Measurements from ENCODE around the gene GSK3B.

Gene GSK3B

GRCh38 chr3:120080836-120081235, 13.4 kb downstream of the GSK3B start:
- Histone ChIP-seq H3K4me3 (ENCODE audit: insufficient read depth, low read depth, low read length) (no peak overlapping the region), H3K9me3 (ENCODE audit: control insufficient read depth, low read length) (no peaks in the 10 kb centered on the region), H3K36me3 (ENCODE audit: control insufficient read depth, insufficient read depth, low read length) (no peaks in the 10 kb centered on the region), H3K27ac (ENCODE audit: insufficient read depth, low read depth, low read length, poor library complexity, severe bottlenecking) (no peak overlapping the region), H3K4me1 (ENCODE audit: control insufficient read depth, insufficient read depth, low read length) (no peaks in the 10 kb centered on the region), H3K27me3 (ENCODE audit: control insufficient read depth, insufficient read depth, low read length, poor library complexity, severe bottlenecking) (no peaks in the 10 kb centered on the region)
- 93 to 100% methylated on average over 2 of the region's 2 CpGs for WGBS, 2 experiments

- H3K4me1 ChIP-seq (ENCODE audit: control insufficient read depth, insufficient read depth, low read length): no peaks in the 10 kb centered on the region
- WGBS, 2 experiments: 88 to 98% methylated on average over 2 of the region's 2 CpGs
- no peak overlapping the region for H3K4me3 ChIP-seq (ENCODE audit: insufficient read depth, low read depth, low read length)
- no peaks in the 10 kb centered on the region for H3K27me3 ChIP-seq (ENCODE audit: control insufficient read depth, insufficient read depth, low read length, poor library complexity, severe bottlenecking)
- no peaks in the 10 kb centered on the region for H3K36me3 ChIP-seq (ENCODE audit: control insufficient read depth, insufficient read depth, low read length)
- H3K27ac ChIP-seq (ENCODE audit: insufficient read depth, low read depth, low read length, poor library complexity, severe bottlenecking): no peak overlapping the region
- no peaks in the 10 kb centered on the region for H3K9me3 ChIP-seq (ENCODE audit: control insufficient read depth, low read length)
Observed at GRCh38 chr3:120077731-120078130, 16.5 kb downstream of the GSK3B start.

GRCh38 chr3:120072867-120073525, 21.3 kb downstream of the GSK3B start:
- Histone ChIP-seq H3K27me3 (ENCODE audit: control insufficient read depth, insufficient read depth, low read length, poor library complexity, severe bottlenecking) (no peaks in the 10 kb centered on the region), H3K36me3 (ENCODE audit: control insufficient read depth, insufficient read depth, low read length) (no peaks in the 10 kb centered on the region), H3K9me3 (ENCODE audit: control insufficient read depth, low read length) (no peaks in the 10 kb centered on the region), H3K4me3 (ENCODE audit: insufficient read depth, low read depth, low read length) (no peak overlapping the region), H3K4me1 (ENCODE audit: control insufficient read depth, insufficient read depth, low read length) (no peaks in the 10 kb centered on the region), H3K27ac (ENCODE audit: insufficient read depth, low read depth, low read length, poor library complexity, severe bottlenecking) (no peak overlapping the region)
- 90 to 95% methylated on average over 3 of the region's 3 CpGs for WGBS, 2 experiments

- WGBS, 2 experiments: 69 to 73% methylated on average over 6 of the region's 6 CpGs
Observed at GRCh38 chr3:120071259-120071658, 23.0 kb downstream of the GSK3B start.

GRCh38 chr3:120070263-120070981, 23.8 kb downstream of the GSK3B start:
- Histone ChIP-seq H3K4me3 (ENCODE audit: insufficient read depth, low read depth, low read length) (no peak overlapping the region), H3K4me1 (ENCODE audit: control insufficient read depth, insufficient read depth, low read length) (no peaks in the 10 kb centered on the region), H3K36me3 (ENCODE audit: control insufficient read depth, insufficient read depth, low read length) (no peaks in the 10 kb centered on the region), H3K9me3 (ENCODE audit: control insufficient read depth, low read length) (no peaks in the 10 kb centered on the region), H3K27ac (ENCODE audit: insufficient read depth, low read depth, low read length, poor library complexity, severe bottlenecking) (no peak overlapping the region), H3K27me3 (ENCODE audit: control insufficient read depth, insufficient read depth, low read length, poor library complexity, severe bottlenecking) (no peaks in the 10 kb centered on the region)
- 91 to 93% methylated on average over 3 to 4 of the region's 4 CpGs for WGBS, 2 experiments

More at GRCh38 chr3:120071259-120071658, 23.0 kb downstream of the GSK3B start:
- no peaks in the 10 kb centered on the region for H3K36me3 ChIP-seq (ENCODE audit: control insufficient read depth, insufficient read depth, low read length)
- H3K4me1 ChIP-seq (ENCODE audit: control insufficient read depth, insufficient read depth, low read length): no peaks in the 10 kb centered on the region
- no peak overlapping the region for H3K27ac ChIP-seq (ENCODE audit: insufficient read depth, low read depth, low read length, poor library complexity, severe bottlenecking)
- no peaks in the 10 kb centered on the region for H3K9me3 ChIP-seq (ENCODE audit: control insufficient read depth, low read length)
- no peaks in the 10 kb centered on the region for H3K27me3 ChIP-seq (ENCODE audit: control insufficient read depth, insufficient read depth, low read length, poor library complexity, severe bottlenecking)
- no peak overlapping the region for H3K4me3 ChIP-seq (ENCODE audit: insufficient read depth, low read depth, low read length)

- no peaks in the 10 kb centered on the region for H3K4me1 ChIP-seq (ENCODE audit: control insufficient read depth, insufficient read depth, low read length)
- H3K36me3 ChIP-seq (ENCODE audit: control insufficient read depth, insufficient read depth, low read length): no peaks in the 10 kb centered on the region
- no peaks in the 10 kb centered on the region for H3K9me3 ChIP-seq (ENCODE audit: control insufficient read depth, low read length)
- H3K27me3 ChIP-seq (ENCODE audit: control insufficient read depth, insufficient read depth, low read length, poor library complexity, severe bottlenecking): no peaks in the 10 kb centered on the region
- 90 to 92% methylated on average over 2 to 3 of the region's 3 CpGs for whole genome bisulfite sequencing, 2 experiments
- no peak overlapping the region for H3K27ac ChIP-seq (ENCODE audit: insufficient read depth, low read depth, low read length, poor library complexity, severe bottlenecking)
- H3K4me3 ChIP-seq (ENCODE audit: insufficient read depth, low read depth, low read length): no peak overlapping the region
Observed at GRCh38 chr3:120067083-120067482, 27.2 kb downstream of the GSK3B start.

- H3K27me3 ChIP-seq (ENCODE audit: control insufficient read depth, insufficient read depth, low read length, poor library complexity, severe bottlenecking): no peaks in the 10 kb centered on the region
- H3K9me3 ChIP-seq (ENCODE audit: control insufficient read depth, low read length): no peaks in the 10 kb centered on the region
- no peak overlapping the region for H3K4me3 ChIP-seq (ENCODE audit: insufficient read depth, low read depth, low read length)
- H3K27ac ChIP-seq (ENCODE audit: insufficient read depth, low read depth, low read length, poor library complexity, severe bottlenecking): no peak overlapping the region
- 84 to 90% methylated on average over 4 of the region's 4 CpGs for WGBS, 2 experiments
- H3K4me1 ChIP-seq (ENCODE audit: control insufficient read depth, insufficient read depth, low read length): no peaks in the 10 kb centered on the region
- no peaks in the 10 kb centered on the region for H3K36me3 ChIP-seq (ENCODE audit: control insufficient read depth, insufficient read depth, low read length)
Observed at GRCh38 chr3:120066634-120067033, 27.6 kb downstream of the GSK3B start.

- no peak overlapping the region for H3K4me3 ChIP-seq (ENCODE audit: insufficient read depth, low read depth, low read length)
- no peaks in the 10 kb centered on the region for H3K27me3 ChIP-seq (ENCODE audit: control insufficient read depth, insufficient read depth, low read length, poor library complexity, severe bottlenecking)
- no peaks in the 10 kb centered on the region for H3K36me3 ChIP-seq (ENCODE audit: control insufficient read depth, insufficient read depth, low read length)
- no peak overlapping the region for H3K27ac ChIP-seq (ENCODE audit: insufficient read depth, low read depth, low read length, poor library complexity, severe bottlenecking)
- H3K9me3 ChIP-seq (ENCODE audit: control insufficient read depth, low read length): no peaks in the 10 kb centered on the region
- H3K4me1 ChIP-seq (ENCODE audit: control insufficient read depth, insufficient read depth, low read length): no peaks in the 10 kb centered on the region
- 90 to 95% methylated on average over 2 of the region's 2 CpGs for WGBS, 2 experiments
Observed at GRCh38 chr3:120064641-120065040, 29.6 kb downstream of the GSK3B start.

- 85 to 87% methylated on average over 2 to 3 of the region's 4 CpGs for WGBS, 2 experiments
- Histone ChIP-seq H3K4me1 (ENCODE audit: control insufficient read depth, insufficient read depth, low read length) (no peaks in the 10 kb centered on the region), H3K27ac (ENCODE audit: insufficient read depth, low read depth, low read length, poor library complexity, severe bottlenecking) (no peak overlapping the region), H3K9me3 (ENCODE audit: control insufficient read depth, low read length) (no peaks in the 10 kb centered on the region), H3K27me3 (ENCODE audit: control insufficient read depth, insufficient read depth, low read length, poor library complexity, severe bottlenecking) (no peaks in the 10 kb centered on the region), H3K4me3 (ENCODE audit: insufficient read depth, low read depth, low read length) (no peak overlapping the region), H3K36me3 (ENCODE audit: control insufficient read depth, insufficient read depth, low read length) (no peaks in the 10 kb centered on the region)
Observed at GRCh38 chr3:120062474-120062873, 31.8 kb downstream of the GSK3B start.

GRCh38 chr3:120059081-120059864, 35.0 kb downstream of the GSK3B start:
- Histone ChIP-seq H3K9me3 (ENCODE audit: control insufficient read depth, low read length) (no peaks in the 10 kb centered on the region), H3K4me3 (ENCODE audit: insufficient read depth, low read depth, low read length) (no peak overlapping the region), H3K4me1 (ENCODE audit: control insufficient read depth, insufficient read depth, low read length) (no peaks in the 10 kb centered on the region), H3K27me3 (ENCODE audit: control insufficient read depth, insufficient read depth, low read length, poor library complexity, severe bottlenecking) (no peaks in the 10 kb centered on the region), H3K27ac (ENCODE audit: insufficient read depth, low read depth, low read length, poor library complexity, severe bottlenecking) (no peak overlapping the region), H3K36me3 (ENCODE audit: control insufficient read depth, insufficient read depth, low read length) (no peaks in the 10 kb centered on the region)
- WGBS, 2 experiments: 92 to 96% methylated on average over 3 of the region's 3 CpGs
